GM18951 (cell line): ENCODE measurements around the gene ABHD12B.
"Not testable (repeated sequence)": the region's sequence is repeated elsewhere in the genome, so short reads cannot be mapped to it uniquely, and the experiment has no call there.

Experiments
- POLR2A ChIP-seq: IDR thresholded peaks from 4 replicates; pipeline ENCODE4 v1.6.1; 2011; ENCODE audit warnings: mild to moderate bottlenecking; ENCODE audit not compliant: insufficient read length, insufficient read depth; ENCODE audit errors: extremely low read depth
- in situ Hi-C: fragments of 300-500 bp; cut with MboI; formaldehyde crosslinking; loops from one replicate; pipeline ENCODE4 v1.12.0; 2022; ENCODE audit warnings: low sequenced_read_pairs, mixed read lengths, inconsistent platforms; ENCODE audit not compliant: unreplicated experiment

ABHD12B gene

GRCh38 chr14:50928002-50928635, 56.3 kb downstream of the ABHD12B start:
- in situ Hi-C loops = no loop called here
- no peak for TF ChIP-seq POLR2A

GRCh38 chr14:50929506-50929905, 57.7 kb downstream of the ABHD12B start:
- in situ Hi-C loops = no loop called here
- TF ChIP-seq POLR2A = no peak

GRCh38 chr14:50931559-50931958, 59.7 kb downstream of the ABHD12B start:
- TF ChIP-seq POLR2A = no peak
- in situ Hi-C loops = no loop called here

GRCh38 chr14:50932156-50932555, 60.3 kb downstream of the ABHD12B start:
- TF ChIP-seq POLR2A = no peak
- in situ Hi-C loops = no loop called here

DNA sequence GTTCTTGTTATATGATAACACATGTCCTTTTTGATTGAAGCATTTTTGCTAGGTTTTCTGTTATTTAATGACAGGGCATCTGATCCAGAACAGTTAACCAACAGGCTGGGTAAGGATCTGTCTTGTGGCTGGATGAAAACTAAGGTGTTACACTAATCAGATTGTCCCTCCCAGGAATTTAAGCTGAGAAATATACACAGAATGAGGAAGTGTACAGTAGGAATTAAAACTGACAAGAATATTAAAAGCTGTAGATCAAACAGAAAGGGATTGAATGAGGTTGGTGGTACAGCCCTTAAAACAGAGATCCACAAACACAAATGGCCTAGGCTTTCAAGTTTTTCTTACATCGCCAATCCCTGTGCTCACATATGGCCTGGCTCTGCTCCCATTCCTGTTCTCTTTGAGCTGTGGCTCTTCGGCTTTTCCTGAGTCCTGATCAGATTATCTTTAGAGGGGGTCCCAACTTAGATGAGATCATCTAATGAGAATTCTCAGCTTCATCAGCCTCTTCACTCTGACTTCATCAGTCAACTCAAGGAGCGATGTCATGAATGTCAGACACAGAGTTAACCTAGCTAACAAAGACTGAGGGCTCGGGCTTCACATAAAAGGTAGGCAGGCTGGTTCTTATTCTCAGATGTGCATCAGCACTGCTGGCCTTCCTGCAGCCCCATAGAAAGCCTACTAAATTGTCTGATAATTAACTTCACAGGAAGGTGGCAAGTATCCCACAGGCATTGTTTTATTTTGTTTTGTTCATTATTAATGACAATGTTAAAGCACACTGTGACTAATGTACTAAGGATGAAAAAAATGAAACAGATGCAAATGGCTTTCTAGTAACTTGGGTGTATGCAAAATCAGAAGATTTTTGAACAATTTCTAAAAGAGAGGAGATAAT, 61.0 kb downstream of the ABHD12B start:
- in situ Hi-C loops = no loop called here
- no peak for TF ChIP-seq POLR2A

- in situ Hi-C loops = no loop called here
- TF ChIP-seq POLR2A = no peak
These were observed 63.5 kb downstream of the ABHD12B start for GRCh38 chr14:50935126-50936015.

- in situ Hi-C loops = no loop called here
- no peak for TF ChIP-seq POLR2A
These were observed 64.1 kb downstream of the ABHD12B start for GRCh38 chr14:50936016-50936340.

DNA sequence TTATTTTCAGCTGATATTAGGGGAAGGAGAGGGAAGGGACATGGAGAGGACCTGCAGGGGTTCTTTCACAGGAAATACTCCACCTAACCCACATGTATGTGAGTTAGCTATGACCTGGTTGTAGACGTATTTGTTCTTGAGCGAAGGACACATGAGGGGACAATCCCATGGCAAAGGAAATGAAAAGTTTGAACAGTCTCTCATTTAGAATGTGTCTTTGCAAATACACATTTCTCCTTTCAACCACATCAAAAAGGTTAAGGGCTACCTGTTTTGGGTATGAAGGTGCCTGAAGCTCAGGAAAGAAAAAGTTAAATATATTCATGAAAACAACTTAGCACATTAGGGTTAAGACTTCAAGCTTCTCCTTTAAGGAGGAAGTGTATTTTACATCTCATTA, 65.0 kb downstream of the ABHD12B start:
- no peak for TF ChIP-seq POLR2A
- in situ Hi-C loops = no loop called here

DNA sequence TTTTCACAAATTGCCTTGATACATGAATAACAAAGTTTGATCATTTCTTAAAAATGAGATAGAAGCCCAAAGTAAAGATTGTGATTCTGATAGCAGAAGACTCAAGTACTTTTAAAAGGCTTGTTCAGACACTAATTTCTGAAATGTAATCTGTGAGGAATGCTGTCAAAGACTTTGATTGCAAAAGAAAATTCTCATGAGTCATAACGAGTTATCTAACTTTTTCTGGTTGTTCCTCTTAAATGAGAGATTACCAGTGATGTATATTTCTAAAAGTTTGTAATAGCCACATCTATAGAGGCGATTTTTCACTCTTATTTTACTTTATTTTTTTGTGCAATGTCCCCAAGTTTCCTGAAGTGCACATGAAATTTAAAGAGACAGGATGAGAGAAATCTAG, 65.5 kb downstream of the ABHD12B start:
- in situ Hi-C loops = no loop called here
- TF ChIP-seq POLR2A = no peak

DNA sequence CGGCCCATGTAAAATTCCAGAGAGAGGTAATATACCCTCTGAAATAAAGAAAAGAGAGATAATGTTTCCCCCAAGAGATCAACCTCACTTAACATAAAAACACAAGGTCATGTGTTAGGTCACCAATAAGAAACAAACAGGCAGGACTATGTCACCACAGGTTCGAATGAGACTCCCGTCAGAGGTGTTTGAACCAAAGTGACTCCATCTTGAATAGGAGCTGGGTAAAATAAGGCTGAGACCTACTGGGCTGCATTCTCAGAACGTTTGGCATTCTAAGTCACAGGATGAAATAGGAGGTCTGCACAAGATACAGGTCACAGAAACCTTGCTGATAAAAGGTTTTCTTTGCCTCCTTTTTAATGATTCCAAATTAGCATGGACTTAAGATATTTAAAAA, 65.9 kb downstream of the ABHD12B start:
- no peak for TF ChIP-seq POLR2A

GRCh38 chr14:50941151-50941550, 69.3 kb downstream of the ABHD12B start:
- in situ Hi-C loops = no loop called here
- TF ChIP-seq POLR2A = no peak

More for the DNA sequence above, 65.9 kb downstream of the ABHD12B start:
- in situ Hi-C loops = no loop called here

GRCh38 chr14:50941638-50942037, 69.8 kb downstream of the ABHD12B start:
- in situ Hi-C loops = not testable (repeated sequence)

- TF ChIP-seq POLR2A = no peak
- in situ Hi-C loops = no loop called here
These were observed 71.5 kb downstream of the ABHD12B start for GRCh38 chr14:50943261-50943942.
